Activated CD4-positive, alpha-beta T cell treated with anti-CD3 and anti-CD28 coated beads, Interleukin-2, amount 50 U/mL, for 1 hour (primary cell): ENCODE measurements around the gene FAM120A.

ENCODE experiments used
- DNase-seq: peaks from one replicate; pipeline ENCODE4 v3.0.0-alpha.2; 2020

The FAM120A gene

DNA sequence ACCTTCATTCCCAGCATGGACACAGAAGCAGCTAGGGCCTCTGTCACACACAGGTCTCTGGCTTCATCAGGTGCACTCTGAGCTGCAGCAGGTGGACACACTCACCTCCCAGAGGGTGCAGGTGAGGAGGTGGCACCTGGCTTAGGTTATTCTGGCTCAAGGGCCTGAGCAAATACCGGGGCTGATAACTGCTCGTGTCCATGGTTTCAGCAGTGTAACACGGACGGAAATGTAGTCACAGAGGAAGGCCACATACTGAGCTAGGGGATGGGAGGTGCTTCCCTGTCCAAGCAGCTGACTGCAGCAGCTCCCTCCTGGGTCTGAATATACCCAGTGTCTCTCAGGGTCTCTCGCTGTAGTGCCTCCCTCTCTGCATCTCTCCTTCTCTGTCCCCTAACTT lies 130.6 kb downstream of the FAM120A start:
- no peak for DNase-seq

GRCh38 chr9:93582550-93582949 lies 131.1 kb downstream of the FAM120A start:
- DNase-seq, result no peak

GRCh38 chr9:93585259-93585658 lies 133.8 kb downstream of the FAM120A start:
- no peak for DNase-seq

DNA sequence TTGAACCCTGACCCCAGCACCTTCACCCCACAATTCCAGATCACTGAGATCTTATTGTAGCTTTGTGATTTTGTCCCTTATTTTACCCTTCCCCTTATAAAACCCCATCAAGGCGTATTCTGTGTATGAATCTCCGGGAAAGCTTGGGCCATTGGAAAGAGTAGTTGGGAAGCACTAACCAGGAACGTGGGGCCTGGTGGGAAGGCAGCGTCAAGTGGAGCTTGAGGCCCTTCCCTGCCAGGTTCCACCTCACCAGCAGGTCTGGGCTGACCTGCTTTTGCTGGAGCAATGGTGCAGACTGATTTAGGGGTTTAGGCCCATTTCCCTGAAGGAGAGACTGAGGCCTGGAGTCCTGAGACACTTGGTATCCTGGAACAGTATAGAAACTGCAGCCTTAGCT lies 134.2 kb downstream of the FAM120A start:
- DNase-seq, result no peak

DNA sequence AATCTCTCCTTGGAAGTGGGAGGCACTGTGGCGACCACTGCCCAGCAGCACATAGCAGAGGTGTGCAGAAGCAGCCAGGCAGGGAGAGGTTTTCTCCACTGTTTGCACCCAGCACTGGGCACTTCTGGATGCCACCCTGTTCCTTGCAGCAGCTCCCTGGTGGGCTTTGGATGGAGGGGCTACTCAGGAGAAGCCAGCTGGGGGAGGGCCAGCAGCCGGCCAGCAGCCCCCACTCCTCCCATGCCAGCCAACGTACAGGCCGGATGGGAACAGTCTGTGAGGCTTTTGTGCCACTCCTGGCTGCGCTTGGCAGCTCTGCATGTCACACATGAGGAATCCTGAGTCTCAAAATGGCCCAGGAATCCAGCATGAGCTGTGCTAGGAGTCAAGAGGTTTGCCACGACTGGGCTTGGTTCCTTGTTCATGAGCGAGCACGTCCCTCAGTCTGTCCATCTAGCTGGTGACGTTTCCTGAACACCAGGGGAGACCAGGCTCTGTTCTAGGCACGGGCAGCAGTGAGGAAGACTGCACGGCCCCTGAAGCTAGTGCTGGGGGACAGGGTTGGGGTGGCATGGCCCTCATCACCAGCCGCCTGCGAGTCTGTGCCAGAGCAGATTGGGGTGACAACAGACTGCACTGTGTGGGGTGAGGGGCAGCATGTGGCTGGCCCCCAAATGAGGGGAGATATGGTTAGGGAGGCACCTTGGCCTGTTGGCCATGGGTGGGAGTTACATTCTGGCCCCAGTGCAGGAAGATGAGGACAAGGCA lies 135.0 kb downstream of the FAM120A start:
- no peak for DNase-seq

GRCh38 chr9:93587284-93587650 lies 135.8 kb downstream of the FAM120A start:
- no peak for DNase-seq

DNA sequence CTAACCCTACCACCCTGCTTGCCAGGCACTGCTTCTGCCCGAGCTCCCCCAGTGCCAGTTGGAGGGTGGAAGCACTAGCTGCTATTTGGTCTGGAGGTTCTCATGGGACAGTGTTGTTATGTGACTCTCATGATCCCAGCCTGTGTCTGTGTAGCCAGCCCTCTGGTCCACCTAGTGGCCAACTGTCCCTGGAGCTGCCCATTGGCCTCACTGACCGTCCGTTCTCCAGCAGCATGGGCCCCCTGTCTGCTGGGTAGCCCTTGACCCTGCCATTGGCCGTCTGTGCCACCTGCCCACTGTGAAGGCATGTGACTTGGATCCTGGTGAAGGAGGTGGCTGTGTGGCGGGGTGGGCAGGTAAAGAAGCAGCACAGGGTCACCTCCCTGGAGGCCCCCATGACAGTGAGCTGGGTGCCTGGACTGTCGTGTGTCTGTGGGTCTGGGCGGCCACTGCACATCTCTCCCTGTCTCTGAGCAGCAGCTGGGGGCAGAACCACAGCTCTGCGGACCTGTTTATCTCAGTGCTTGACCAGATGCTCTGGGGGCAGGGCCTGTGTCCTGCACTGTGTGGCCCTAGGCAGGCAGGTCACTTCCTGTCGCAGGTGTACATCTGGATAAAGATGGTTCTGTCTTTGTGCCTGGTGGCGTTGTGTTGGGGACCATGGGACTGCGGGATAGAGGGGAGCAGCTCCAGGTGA lies 136.3 kb downstream of the FAM120A start:
- no peak for DNase-seq

GRCh38 chr9:93588641-93589609 lies 137.4 kb downstream of the FAM120A start:
- DNase-seq, result no peak

DNA sequence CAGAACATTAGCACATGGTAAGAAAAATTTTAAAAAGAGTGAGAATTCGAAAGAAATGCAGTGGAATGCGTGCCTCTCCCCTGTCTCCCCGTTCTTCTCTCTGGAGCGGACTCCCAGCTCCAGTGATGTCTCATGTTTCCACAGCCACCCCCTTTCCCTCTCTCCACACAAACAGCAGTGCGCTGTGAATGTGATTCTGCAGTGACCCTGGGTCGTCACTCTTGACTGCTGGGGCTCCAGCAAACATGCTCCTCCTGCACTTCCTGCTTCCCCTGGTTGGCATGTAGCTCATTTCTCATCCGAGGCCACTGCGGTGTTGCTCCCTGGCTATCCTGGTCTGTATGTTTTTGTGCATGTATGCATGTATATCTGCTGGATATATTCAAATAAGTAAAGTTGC lies 138.2 kb downstream of the FAM120A start:
- DNase-seq, result no peak

GRCh38 chr9:93590609-93591234 lies 139.2 kb downstream of the FAM120A start:
- no peak for DNase-seq

- no peak for DNase-seq
Observed at GRCh38 chr9:93591301-93592007, 140.0 kb downstream of the FAM120A start.

- no peak for DNase-seq
Observed at GRCh38 chr9:93592008-93592642, 140.6 kb downstream of the FAM120A start.

- no peak for DNase-seq
Observed at GRCh38 chr9:93592643-93593021, 141.1 kb downstream of the FAM120A start.

DNA sequence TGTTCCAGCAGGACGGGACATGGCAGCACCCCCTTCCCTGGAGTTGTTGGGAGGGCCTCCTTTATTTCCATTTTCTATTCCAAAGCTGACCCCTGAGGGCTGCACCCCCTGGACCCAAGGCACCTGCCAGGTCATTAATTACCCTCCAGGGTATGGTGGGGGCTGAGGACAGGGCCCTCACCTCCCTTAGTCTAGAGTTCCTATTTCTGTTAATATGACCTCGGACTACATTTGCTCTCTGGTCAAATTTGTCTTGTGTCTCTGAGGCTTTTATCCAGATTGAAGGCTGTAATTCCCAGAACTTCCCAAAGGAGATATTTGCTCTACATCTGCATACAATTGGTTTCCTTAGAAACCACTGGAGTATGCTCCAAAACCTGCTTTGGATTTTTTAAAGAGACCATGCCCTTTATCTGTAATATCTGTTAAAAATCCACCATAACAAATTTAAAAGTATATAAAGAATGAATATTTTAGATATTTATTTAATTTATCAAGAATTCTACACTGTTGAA lies 141.7 kb downstream of the FAM120A start:
- DNase-seq, result no peak

- no peak for DNase-seq
Observed at GRCh38 chr9:93594041-93594756, 142.7 kb downstream of the FAM120A start.

DNA sequence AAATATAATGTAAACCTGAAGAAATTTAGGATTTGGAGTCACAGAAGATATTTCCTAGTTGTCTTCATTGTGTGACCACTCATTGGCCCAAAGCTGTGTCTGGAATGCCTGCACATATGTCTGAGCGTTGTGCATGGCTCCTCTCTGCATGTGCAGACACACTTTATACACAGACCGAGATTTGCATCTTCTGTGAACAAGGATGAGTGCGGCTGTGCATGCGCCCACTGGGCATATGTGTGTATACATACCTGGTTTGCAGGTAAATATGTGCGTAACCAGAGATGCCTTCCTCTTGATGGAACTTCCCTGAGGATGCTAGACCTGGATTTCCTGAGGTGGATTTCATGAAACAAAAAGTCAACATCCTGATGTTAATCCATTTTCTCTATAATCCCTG lies 144.0 kb downstream of the FAM120A start:
- no peak for DNase-seq

DNA sequence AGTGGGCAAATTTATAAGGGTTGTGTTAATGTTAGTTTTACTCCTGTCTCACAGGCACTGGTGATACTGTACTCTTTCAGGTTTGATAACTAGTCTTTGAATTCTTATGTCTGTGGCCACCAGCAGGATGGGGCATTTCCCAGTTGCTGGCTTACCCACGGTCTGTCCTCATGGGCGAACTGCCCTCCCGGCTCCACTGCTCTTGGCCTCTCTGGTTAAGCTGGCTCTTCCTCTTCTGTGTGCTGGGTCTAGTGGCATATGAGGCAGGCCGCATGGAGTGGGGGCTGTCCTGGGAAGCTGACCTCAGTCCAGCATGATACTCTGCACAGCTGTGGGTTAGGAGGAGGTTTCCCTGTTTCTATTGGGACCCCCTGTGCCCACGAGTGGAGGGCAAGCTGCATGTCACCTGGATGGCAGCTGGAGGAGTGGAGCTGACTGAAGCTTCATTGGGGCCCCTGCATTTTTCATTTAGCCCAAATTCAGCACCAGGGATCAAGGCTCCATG lies 144.4 kb downstream of the FAM120A start:
- DNase-seq, result no peak

GRCh38 chr9:93596399-93596798 lies 144.9 kb downstream of the FAM120A start:
- no peak for DNase-seq

GRCh38 chr9:93597142-93597706 lies 145.7 kb downstream of the FAM120A start:
- DNase-seq, result no peak
